Muscle layer of duodenum (tissue), 2 donors: ENCODE results near the gene INPPL1.
"Not testable (repeated sequence)": the region's sequence is repeated elsewhere in the genome, so short reads cannot be mapped to it uniquely, and the experiment has no call there.

Experiments used
- H3K27ac ChIP-seq: one replicate; pipeline ENCODE4 v1.7.0; 2013; ENCODE audit warnings: mild to moderate bottlenecking, low read length
- H3K27me3 ChIP-seq: one replicate; pipeline ENCODE4 v1.7.0; 2013; ENCODE audit warnings: low read depth, mild to moderate bottlenecking, control low read depth, low read length
- H3K36me3 ChIP-seq, 2 donors: one replicate each; pipeline ENCODE4 v1.7.0; 2013; ENCODE audit warnings: low read length in 2 of 2, control low read depth in 1 of 2, mild to moderate bottlenecking in 1 of 2; ENCODE audit not compliant: insufficient read depth in 2 of 2, control insufficient read depth in 1 of 2
- H3K4me1 ChIP-seq, 2 donors: one replicate each; pipeline ENCODE4 v1.7.0; 2013; ENCODE audit warnings: low read length in 2 of 2, mild to moderate bottlenecking in 2 of 2, control low read depth in 1 of 2, moderate library complexity in 1 of 2; ENCODE audit not compliant: insufficient read depth in 2 of 2, control insufficient read depth in 1 of 2
- H3K4me3 ChIP-seq, 2 donors: one replicate each; pipeline ENCODE4 v1.7.0; 2013; ENCODE audit warnings: low read length in 2 of 2, low read depth in 1 of 2, mild to moderate bottlenecking in 1 of 2
- H3K9me3 ChIP-seq, 2 donors: one replicate each; pipeline ENCODE4 v1.7.0; 2013; ENCODE audit warnings: low read length in 2 of 2, control low read depth in 1 of 2, mild to moderate bottlenecking in 1 of 2; ENCODE audit not compliant: control insufficient read depth in 1 of 2
- donor health status: healthy.

Gene INPPL1, protein sequence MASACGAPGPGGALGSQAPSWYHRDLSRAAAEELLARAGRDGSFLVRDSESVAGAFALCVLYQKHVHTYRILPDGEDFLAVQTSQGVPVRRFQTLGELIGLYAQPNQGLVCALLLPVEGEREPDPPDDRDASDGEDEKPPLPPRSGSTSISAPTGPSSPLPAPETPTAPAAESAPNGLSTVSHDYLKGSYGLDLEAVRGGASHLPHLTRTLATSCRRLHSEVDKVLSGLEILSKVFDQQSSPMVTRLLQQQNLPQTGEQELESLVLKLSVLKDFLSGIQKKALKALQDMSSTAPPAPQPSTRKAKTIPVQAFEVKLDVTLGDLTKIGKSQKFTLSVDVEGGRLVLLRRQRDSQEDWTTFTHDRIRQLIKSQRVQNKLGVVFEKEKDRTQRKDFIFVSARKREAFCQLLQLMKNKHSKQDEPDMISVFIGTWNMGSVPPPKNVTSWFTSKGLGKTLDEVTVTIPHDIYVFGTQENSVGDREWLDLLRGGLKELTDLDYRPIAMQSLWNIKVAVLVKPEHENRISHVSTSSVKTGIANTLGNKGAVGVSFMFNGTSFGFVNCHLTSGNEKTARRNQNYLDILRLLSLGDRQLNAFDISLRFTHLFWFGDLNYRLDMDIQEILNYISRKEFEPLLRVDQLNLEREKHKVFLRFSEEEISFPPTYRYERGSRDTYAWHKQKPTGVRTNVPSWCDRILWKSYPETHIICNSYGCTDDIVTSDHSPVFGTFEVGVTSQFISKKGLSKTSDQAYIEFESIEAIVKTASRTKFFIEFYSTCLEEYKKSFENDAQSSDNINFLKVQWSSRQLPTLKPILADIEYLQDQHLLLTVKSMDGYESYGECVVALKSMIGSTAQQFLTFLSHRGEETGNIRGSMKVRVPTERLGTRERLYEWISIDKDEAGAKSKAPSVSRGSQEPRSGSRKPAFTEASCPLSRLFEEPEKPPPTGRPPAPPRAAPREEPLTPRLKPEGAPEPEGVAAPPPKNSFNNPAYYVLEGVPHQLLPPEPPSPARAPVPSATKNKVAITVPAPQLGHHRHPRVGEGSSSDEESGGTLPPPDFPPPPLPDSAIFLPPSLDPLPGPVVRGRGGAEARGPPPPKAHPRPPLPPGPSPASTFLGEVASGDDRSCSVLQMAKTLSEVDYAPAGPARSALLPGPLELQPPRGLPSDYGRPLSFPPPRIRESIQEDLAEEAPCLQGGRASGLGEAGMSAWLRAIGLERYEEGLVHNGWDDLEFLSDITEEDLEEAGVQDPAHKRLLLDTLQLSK

DNA sequence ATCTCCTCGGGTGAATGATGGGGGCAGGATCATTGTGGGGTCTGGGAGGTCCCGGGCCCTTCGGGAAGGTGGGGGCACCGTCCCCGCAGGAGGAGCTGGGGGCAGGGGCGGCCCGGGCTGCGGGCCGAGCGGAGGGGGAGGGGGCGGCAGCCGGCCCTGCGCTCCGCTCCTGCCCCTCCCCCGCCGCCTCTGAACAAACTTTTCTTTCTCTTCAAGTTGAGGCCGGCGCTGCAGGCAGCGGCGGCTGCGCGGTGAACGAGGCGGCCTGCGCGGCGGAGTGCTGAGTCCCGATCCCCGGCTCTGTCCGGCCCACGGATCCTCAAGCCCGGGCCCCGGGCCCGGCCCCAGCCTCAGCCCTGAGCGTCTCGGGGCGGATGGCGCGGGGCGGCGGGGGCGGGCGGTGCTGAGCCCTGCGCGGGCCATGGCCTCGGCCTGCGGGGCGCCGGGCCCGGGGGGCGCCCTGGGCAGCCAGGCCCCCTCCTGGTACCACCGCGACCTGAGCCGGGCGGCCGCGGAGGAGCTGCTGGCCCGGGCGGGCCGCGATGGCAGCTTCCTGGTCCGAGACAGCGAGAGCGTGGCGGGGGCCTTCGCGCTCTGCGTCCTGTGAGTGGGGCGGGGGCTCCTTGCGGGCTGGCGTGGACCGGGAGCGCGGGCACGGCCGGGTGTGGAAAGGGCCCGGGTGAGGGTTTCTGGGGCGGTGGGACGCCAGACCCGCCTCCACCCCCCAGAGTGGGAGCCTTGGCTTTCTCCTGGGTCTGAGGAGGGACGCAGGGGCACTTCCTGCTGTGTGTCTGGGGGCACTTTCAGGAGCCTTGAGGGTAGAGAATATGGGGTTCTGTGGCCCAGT is at the start of gene INPPL1:
INPPL1 (plus strand) TSS at position 204 of the 847 bp plus-strand sequence; CDS start at position 422, 218 bp downstream.
- peaks cover 10 to 44% of the 10 kb centered on the region in 2 donors for H3K4me1 ChIP-seq
- peaks cover 12 to 16% of the 10 kb centered on the region in 2 donors for H3K36me3 ChIP-seq
- H3K27ac ChIP-seq: peak within 1 kb of the TSS; percentile 87
- H3K27me3 ChIP-seq: no peaks in the 10 kb centered on the region
- H3K9me3 ChIP-seq: no peaks in the 10 kb centered on the region
- peak within 1 kb of the TSS; percentile 91 to 94 for H3K4me3 ChIP-seq

DNA sequence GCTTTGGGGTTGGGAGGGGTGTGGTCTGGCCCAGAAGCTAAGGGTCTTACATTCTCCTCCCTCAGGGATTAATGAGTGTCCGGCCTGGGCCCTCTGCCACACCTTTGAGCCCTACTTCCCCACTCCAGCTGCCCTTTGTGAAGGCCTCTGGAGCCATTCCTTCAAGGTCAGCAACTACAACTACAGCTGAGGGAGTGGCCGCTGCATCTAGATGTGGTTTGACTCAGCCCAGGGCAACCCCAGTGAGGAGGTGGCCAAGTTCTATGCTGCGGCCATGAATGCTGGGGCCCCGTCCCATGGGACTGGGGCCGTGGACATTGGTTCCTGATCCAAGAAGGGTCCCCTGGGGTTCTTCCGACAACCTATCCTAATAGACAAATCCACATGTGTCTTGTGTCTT is 46.9 kb upstream of the INPPL1 start:
- no peaks in the 10 kb centered on the region for H3K9me3 ChIP-seq
- H3K27me3 ChIP-seq: no peaks in the 10 kb centered on the region
- H3K4me3 ChIP-seq: no peak overlapping the region
- H3K36me3 ChIP-seq: no peaks in the 10 kb centered on the region
- H3K27ac ChIP-seq: no peak overlapping the region
- H3K4me1 ChIP-seq: no peaks in the 10 kb centered on the region

DNA sequence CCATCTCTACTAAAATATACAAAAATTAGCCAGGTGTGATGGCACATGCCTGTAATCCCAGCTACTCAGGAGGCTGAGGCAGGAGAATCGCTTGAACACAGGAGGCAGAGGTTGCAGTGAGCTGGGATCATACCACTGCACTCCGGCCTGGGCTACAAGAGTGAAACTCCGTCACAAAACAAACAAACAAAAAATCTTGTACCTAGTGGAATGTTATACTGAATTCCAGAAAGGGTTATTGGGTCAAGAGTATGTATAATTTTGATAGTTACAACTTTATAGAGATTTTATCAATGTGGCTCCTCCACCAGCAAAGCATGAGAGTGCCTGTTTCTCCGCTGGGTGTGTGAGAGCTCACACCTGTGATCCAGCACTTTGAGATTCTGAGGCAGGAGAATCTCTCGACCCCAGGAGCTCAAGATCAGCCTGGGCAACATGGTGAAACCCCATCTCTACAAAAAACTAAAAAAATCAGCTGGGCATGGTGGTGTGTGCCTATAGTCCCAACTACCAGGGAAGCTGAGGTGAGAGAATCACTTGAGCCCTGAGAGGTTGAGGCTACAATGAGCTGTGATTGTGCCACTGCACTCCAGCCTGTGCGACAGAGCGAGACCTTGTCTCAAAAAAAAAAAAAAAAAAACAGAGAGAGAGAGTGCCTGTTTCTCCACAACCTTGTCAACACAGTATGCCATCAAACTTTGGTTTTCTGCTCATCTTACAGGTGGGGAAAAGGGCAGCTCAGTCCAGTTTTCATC is 45.3 kb upstream of the INPPL1 start:
- no peak overlapping the region for H3K4me3 ChIP-seq
- H3K4me1 ChIP-seq: no peaks in the 10 kb centered on the region

DNA sequence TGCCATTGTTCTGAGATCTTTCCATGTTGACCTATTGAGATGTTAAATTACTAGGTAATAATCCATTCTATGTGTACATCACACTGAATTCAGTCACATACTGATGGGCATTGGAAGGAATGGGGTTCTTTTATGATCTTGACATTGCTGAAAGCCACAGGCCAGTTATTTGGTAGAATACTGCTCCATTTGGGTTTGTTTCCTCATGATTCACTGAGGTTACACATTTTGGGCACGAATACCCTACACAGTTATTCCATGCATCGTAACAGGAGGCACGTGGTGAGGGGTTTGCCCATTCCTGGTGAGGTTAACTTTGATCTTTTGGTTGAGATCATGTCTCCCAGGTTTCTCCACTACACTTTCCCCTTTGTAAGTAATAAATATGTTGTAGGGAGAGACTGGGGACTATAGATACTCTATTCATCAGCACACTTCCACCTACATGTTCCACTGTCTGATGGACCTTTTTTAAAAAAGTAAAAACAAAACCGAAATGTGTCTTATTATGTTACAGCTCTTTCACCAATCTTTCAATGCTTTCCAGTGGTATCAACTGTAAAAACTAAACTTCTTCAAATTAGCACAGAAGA is 44.7 kb upstream of the INPPL1 start:
- no peak overlapping the region for H3K27ac ChIP-seq
- no peaks in the 10 kb centered on the region for H3K36me3 ChIP-seq
- H3K4me3 ChIP-seq: no peak overlapping the region
- no peaks in the 10 kb centered on the region for H3K9me3 ChIP-seq
- no peaks in the 10 kb centered on the region for H3K27me3 ChIP-seq
- H3K4me1 ChIP-seq: no peaks in the 10 kb centered on the region

More for the DNA sequence above, 45.3 kb upstream of the INPPL1 start:
- no peaks in the 10 kb centered on the region for H3K27me3 ChIP-seq
- no peak overlapping the region for H3K27ac ChIP-seq
- H3K9me3 ChIP-seq: no peaks in the 10 kb centered on the region
- H3K36me3 ChIP-seq: no peaks in the 10 kb centered on the region

DNA sequence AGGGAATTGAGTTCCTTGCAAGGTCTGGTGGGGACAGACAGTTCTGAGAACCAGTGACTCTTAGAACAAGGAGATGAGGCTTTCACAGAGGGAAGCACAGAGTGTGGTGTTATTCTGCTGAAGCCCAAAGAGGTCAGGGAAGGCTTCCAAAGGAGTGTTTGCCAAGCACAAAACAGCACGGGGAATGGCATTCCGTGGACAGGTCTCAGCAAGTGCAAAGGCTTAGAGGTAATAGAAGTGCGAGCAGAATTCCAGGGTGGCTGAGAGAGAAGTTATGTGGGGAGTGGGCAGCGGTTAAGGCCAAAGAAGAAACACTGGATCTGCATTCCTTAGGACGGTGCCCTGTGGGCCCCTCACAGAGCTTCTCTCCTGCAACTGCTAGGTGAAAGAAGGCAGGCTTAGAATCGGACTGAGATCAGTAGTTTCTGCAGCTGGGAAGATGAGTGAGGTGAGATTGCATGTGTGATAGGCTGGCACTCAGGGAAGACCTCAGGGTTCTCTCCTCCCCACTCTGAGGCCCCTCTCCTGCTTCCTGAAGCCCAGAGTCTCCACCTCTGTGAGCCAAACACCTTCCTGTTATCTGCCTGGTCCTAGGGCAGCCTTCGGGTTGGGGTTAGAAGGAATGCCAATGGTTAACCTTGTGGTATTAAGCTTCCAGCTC is 43.5 kb upstream of the INPPL1 start:
- H3K27me3 ChIP-seq, H3K9me3 ChIP-seq, H3K36me3 ChIP-seq, H3K4me1 ChIP-seq, H3K27ac ChIP-seq, H3K4me3 ChIP-seq: not testable (repeated sequence)

DNA sequence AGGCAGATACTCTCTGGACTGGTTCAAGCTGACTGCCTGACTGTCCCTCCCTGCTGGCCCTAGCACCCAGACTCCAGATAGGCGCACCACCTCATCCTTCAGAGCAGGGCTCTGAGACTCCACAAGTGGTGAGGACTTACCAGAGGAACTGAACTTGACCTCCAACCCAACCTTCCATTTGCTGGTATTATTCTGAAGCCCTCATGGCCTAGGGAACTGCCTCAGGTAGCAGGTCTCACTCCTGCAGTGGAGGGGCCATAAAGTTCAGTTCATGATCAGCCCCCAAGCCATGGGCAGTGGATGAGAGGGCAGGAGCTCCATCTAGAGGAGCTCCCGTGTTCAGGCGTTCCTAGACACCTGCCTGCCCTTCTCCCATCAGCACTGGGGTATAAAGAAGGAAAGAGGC is 43.0 kb upstream of the INPPL1 start:
- not testable (repeated sequence) for H3K9me3 ChIP-seq, H3K27me3 ChIP-seq, H3K36me3 ChIP-seq, H3K4me3 ChIP-seq, H3K4me1 ChIP-seq, H3K27ac ChIP-seq

DNA sequence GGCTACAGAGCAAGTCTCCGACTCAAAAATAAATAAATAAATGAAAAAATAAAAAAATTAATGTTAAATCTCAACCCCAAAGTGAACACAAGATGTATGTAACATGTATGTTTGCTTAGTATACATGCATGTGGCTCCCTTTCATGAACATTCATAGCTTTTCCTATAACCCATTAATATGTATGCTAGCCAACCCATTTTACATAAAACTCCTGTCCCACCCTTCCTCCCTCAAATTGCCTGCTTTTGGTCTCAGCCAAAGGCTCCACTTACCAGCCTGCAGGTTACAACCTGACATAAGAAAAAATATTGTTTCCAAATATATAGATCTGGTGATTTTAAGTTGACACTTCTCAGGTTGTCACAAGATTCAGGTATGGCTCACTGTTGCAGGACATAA is 36.3 kb upstream of the INPPL1 start:
- peaks cover 0 to 9% of the 10 kb centered on the region in 2 donors for H3K4me1 ChIP-seq
- H3K27ac ChIP-seq: no peak overlapping the region

DNA sequence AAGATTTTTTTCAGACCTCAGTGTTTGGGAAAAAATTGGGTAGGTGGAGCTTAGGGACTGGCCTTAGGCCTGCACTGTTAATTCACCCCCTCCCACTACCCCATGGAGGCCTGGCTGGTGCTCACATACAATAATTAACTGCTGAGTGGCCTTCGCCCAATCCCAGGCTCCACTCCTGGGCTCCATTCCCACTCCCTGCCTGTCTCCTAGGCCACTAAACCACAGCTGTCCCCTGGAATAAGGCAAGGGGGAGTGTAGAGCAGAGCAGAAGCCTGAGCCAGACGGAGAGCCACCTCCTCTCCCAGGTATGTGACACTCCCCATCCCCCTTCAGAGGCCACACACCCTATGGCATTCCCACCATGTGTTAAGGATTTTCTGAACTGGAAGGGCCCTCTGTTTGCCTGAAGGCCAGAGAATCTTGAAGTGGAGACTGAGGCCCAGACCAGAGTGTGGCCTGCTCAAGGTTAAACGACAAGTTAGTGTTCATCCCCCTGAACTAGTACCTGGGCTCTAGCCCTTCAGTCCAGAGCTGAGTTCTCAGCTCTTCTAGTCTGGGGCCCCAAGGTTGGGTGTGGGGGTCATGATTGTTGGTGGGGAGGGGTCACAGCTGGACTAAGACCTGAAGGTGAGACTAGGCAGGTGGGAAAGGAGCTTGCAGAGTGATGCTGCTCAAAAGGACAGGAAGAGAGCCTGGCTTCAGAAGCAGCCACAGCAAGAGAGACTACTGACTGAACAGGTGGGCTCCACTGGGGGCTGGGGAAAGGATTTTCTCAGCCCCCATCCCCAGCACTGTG is 34.9 kb upstream of the INPPL1 start:
- no peak overlapping the region for H3K4me3 ChIP-seq
- H3K27ac ChIP-seq: no peak overlapping the region

More for the DNA sequence above, 36.3 kb upstream of the INPPL1 start:
- Histone ChIP-seq H3K36me3 (no peaks in the 10 kb centered on the region), H3K9me3 (no peaks in the 10 kb centered on the region), H3K27me3 (no peaks in the 10 kb centered on the region), H3K4me3 (no peak overlapping the region)

DNA sequence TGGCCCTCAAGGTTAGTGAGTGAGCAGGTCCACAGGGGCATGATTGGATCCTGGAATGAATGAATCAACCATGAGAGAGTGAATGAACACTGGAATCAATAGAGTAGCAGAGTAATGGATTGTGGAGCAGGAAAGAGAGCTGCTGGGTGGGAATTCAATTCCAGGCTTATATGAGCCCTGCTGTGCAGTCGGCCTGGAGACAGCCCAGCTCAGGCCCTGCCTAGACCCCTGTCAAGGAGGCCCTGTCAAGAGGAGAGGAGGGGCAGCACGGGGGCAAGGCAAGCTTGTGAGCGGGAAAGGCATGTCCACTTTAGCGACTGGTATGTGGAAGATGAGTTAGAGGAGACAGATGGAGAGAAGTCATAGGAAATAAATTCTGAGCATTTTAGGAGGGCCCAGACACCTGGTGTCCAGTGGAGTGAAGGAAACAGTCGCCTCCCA is 33.9 kb upstream of the INPPL1 start:
- Histone ChIP-seq H3K4me1 (peaks cover 0 to 9% of the 10 kb centered on the region in 2 donors), H3K27ac (no peak overlapping the region), H3K9me3 (no peaks in the 10 kb centered on the region), H3K36me3 (no peaks in the 10 kb centered on the region), H3K4me3 (no peak overlapping the region), H3K27me3 (no peaks in the 10 kb centered on the region)

More for the DNA sequence above, 34.9 kb upstream of the INPPL1 start:
- no peaks in the 10 kb centered on the region for H3K27me3 ChIP-seq
- H3K9me3 ChIP-seq: no peaks in the 10 kb centered on the region
- H3K36me3 ChIP-seq: no peaks in the 10 kb centered on the region
- peaks cover 0 to 9% of the 10 kb centered on the region in 2 donors for H3K4me1 ChIP-seq
